HEK293 (cell line): ENCODE data around the gene PTPRN2.

Source experiments
- CTCF ChIA-PET: fragments of 350-600 bp; formaldehyde crosslinking; extraction: SDS; loops from one replicate; lab custom pipeline; 2021; ENCODE audit warnings: antibody characterized with exemption; lab: Yijun Ruan, JAX
- POLR2A ChIA-PET: fragments of 300-600 bp; formaldehyde crosslinking; extraction: SDS; loops from one replicate; lab custom pipeline; 2020; ENCODE audit warnings: antibody characterized with exemption, inconsistent platforms; lab: Yijun Ruan, JAX
- H3K27ac ChIP-seq: fragments of 200-500 bp; sonication (Bioruptor generic); 2 replicates; pipeline ENCODE4 v1.5.1; 2014; ENCODE audit warnings: low read depth, low read length, control low read depth, inconsistent platforms; ENCODE audit errors: extremely low read depth
- H3K36me3 ChIP-seq, 2 experiments: fragments of 200-500 bp in 1 of 2; sonication (Bioruptor generic) in 1 of 2; 1 replicate in 1 of 2; 2 replicates in 1 of 2; pipeline ENCODE4 v1.5.1; 2014 to 2017; ENCODE audit warnings: inconsistent platforms in 2 of 2, low read length in 2 of 2; ENCODE audit not compliant: control insufficient read depth in 2 of 2, insufficient read depth in 1 of 2
- H3K4me1 ChIP-seq: fragments of 200-500 bp; sonication (Bioruptor generic); 2 replicates; pipeline ENCODE4 v1.5.1; 2014; ENCODE audit warnings: mild to moderate bottlenecking, low read length, inconsistent platforms; ENCODE audit not compliant: control insufficient read depth, insufficient read depth
- H3K4me3 ChIP-seq: 2 replicates; pipeline ENCODE4 v1.5.1; 2011; ENCODE audit warnings: low read depth, mild to moderate bottlenecking, control low read depth, low read length, moderate library complexity
- H3K9me3 ChIP-seq: fragments of 200-500 bp; sonication (Bioruptor generic); 2 replicates; pipeline ENCODE4 v1.5.1; 2014; ENCODE audit warnings: low read depth, low read length, inconsistent platforms; ENCODE audit not compliant: control insufficient read depth, insufficient read depth
- OVOL3 ChIP-seq: fragments of 450-650 bp; formaldehyde crosslinking; IDR thresholded peaks from 2 replicates; pipeline ENCODE4 v1.5.1; 2016; ENCODE audit warnings: missing biosample characterization, missing genetic modification characterization
- ZNF16 ChIP-seq: fragments of 450-650 bp; formaldehyde crosslinking; IDR thresholded peaks from 2 replicates; pipeline ENCODE4 v1.5.1; 2016; ENCODE audit warnings: low read depth, missing biosample characterization, missing genetic modification characterization
- ZNF214 ChIP-seq: fragments of 450-650 bp; formaldehyde crosslinking; IDR thresholded peaks from 2 replicates; pipeline ENCODE4 v1.5.1; 2017; ENCODE audit warnings: missing biosample characterization, mild to moderate bottlenecking, missing genetic modification characterization, borderline replicate concordance
- ZNF221 ChIP-seq: fragments of 450-650 bp; formaldehyde crosslinking; IDR thresholded peaks from 2 replicates; pipeline ENCODE4 v1.5.1; 2017; ENCODE audit warnings: missing biosample characterization, missing genetic modification characterization, borderline replicate concordance
- ZNF223 ChIP-seq: fragments of 450-650 bp; formaldehyde crosslinking; IDR thresholded peaks from 2 replicates; pipeline ENCODE4 v1.5.1; 2016; ENCODE audit warnings: missing biosample characterization, missing genetic modification characterization
- ZNF292 ChIP-seq: fragments of 450-650 bp; formaldehyde crosslinking; IDR thresholded peaks from 2 replicates; pipeline ENCODE4 v1.5.1; 2016; ENCODE audit warnings: low read depth, missing biosample characterization, missing genetic modification characterization, borderline replicate concordance
- ZNF335 ChIP-seq: fragments of 450-650 bp; formaldehyde crosslinking; conservative IDR thresholded peaks from 2 replicates; pipeline ENCODE4 v1.5.1; 2016; ENCODE audit warnings: missing biosample characterization, missing genetic modification characterization
- ZNF350 ChIP-seq: fragments of 450-650 bp; formaldehyde crosslinking; IDR thresholded peaks from 2 replicates; pipeline ENCODE4 v1.5.0; 2017; ENCODE audit warnings: missing biosample characterization, mild to moderate bottlenecking, missing genetic modification characterization
- ZNF366 ChIP-seq: fragments of 450-650 bp; formaldehyde crosslinking; conservative IDR thresholded peaks from 2 replicates; pipeline ENCODE4 v1.5.1; 2016; ENCODE audit warnings: missing biosample characterization, missing genetic modification characterization
- ZNF549 ChIP-seq: fragments of 450-650 bp; IDR thresholded peaks from 2 replicates; pipeline ENCODE4 v1.5.1; 2018; ENCODE audit warnings: missing biosample characterization, missing genetic modification characterization, mild to moderate bottlenecking, inconsistent platforms, moderate library complexity
- ZNF555 ChIP-seq: fragments of 450-650 bp; formaldehyde crosslinking; conservative IDR thresholded peaks from 2 replicates; pipeline ENCODE4 v1.5.1; 2017; ENCODE audit warnings: missing biosample characterization, mild to moderate bottlenecking, missing genetic modification characterization, inconsistent platforms
- ZNF571 ChIP-seq: fragments of 450-650 bp; formaldehyde crosslinking; IDR thresholded peaks from 2 replicates; pipeline ENCODE4 v1.5.0; 2017; ENCODE audit warnings: missing biosample characterization, missing genetic modification characterization
- ZNF776 ChIP-seq: fragments of 450-650 bp; formaldehyde crosslinking; IDR thresholded peaks from 2 replicates; pipeline ENCODE4 v1.5.0; 2017; ENCODE audit warnings: missing biosample characterization, missing genetic modification characterization, borderline replicate concordance
- ZNF792 ChIP-seq: fragments of 450-650 bp; formaldehyde crosslinking; IDR thresholded peaks from 2 replicates; pipeline ENCODE4 v1.5.1; 2016; ENCODE audit warnings: missing biosample characterization, missing genetic modification characterization
- TF ChIP-seq, protein P1 (sequence below): fragments of 450-650 bp; formaldehyde crosslinking; IDR thresholded peaks from 2 replicates; pipeline ENCODE4 v1.5.1; 2016; ENCODE audit warnings: missing biosample characterization, missing genetic modification characterization
- TF ChIP-seq, protein P2 (sequence below): fragments of 450-650 bp; formaldehyde crosslinking; IDR thresholded peaks from 2 replicates; pipeline ENCODE4 v1.5.1; 2016; ENCODE audit warnings: missing biosample characterization, missing genetic modification characterization
- TF ChIP-seq, protein P3 (sequence below): fragments of 450-650 bp; IDR thresholded peaks from 2 replicates; pipeline ENCODE4 v1.5.1; 2018; ENCODE audit warnings: missing biosample characterization, mild to moderate bottlenecking, missing genetic modification characterization
- TF ChIP-seq, protein P4 (sequence below): fragments of 450-650 bp; formaldehyde crosslinking; IDR thresholded peaks from 2 replicates; pipeline ENCODE4 v1.5.1; 2016; ENCODE audit warnings: missing biosample characterization, missing genetic modification characterization

The PTPRN2 gene

DNA sequence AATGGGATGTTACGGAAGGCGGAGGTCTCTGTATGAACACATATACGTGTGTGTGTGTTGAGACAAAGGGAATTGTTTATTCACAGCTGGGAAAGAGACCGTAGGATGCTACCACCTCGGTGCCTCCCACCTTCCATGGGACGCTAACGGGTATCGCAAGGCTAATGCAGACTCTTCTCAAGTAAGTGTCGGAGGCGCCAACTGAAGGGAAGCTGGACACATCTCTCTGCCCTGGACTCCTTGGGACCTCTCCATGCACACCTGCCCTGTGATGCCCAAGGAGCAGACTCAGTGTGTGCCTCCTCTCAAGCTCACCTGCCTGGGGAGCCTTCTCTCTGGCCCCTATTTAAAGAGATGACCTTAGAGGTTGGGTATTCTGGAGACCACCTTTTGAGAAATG, 1020.0 kb downstream of the PTPRN2 start (continued):
- TF ChIP-seq ZNF223 (no peak), ZNF792 (tag by site-specific recombination) (no peak), ZNF555 (tag by site-specific recombination) (no peak), ZNF549 (tag by site-specific recombination) (no peak)

DNA sequence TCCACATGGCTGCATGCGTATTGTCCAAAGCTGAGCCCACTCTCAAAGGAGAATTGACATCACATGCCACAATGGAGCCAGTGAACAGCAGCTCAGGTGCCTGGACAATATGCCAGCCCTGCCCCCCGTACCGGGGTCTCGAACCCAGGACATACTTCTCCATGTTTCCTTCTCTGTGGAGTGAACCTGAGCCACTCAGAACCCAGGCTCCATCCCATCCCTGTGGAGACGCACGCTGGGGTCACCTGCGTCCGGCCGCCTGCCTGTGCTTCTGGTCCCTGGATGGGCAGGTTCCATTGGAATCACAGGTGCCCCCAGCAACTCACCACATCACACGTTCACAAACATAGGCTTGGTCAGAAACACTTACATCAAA, 1021.0 kb downstream of the PTPRN2 start:
- Histone ChIP-seq H3K27ac (no peak overlapping the region), H3K4me1 (no peaks in the 10 kb centered on the region), H3K9me3 (no peaks in the 10 kb centered on the region), H3K4me3 (no peak overlapping the region), H3K36me3 (no peaks in the 10 kb centered on the region)
- CTCF ChIA-PET, result no interaction called here
- POLR2A ChIA-PET, result no interaction called here
- TF ChIP-seq ZNF214 (tag by site-specific recombination) (no peak), ZNF366 (tag by site-specific recombination) (no peak), ZNF221 (tag by site-specific recombination) (no peak), ZNF555 (tag by site-specific recombination) (no peak)
- TF ChIP-seq, protein P1, sequence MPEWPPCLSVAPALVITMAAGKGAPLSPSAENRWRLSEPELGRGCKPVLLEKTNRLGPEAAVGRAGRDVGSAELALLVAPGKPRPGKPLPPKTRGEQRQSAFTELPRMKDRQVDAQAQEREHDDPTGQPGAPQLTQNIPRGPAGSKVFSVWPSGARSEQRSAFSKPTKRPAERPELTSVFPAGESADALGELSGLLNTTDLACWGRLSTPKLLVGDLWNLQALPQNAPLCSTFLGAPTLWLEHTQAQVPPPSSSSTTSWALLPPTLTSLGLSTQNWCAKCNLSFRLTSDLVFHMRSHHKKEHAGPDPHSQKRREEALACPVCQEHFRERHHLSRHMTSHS (tag by site-specific recombination), result no peak

DNA sequence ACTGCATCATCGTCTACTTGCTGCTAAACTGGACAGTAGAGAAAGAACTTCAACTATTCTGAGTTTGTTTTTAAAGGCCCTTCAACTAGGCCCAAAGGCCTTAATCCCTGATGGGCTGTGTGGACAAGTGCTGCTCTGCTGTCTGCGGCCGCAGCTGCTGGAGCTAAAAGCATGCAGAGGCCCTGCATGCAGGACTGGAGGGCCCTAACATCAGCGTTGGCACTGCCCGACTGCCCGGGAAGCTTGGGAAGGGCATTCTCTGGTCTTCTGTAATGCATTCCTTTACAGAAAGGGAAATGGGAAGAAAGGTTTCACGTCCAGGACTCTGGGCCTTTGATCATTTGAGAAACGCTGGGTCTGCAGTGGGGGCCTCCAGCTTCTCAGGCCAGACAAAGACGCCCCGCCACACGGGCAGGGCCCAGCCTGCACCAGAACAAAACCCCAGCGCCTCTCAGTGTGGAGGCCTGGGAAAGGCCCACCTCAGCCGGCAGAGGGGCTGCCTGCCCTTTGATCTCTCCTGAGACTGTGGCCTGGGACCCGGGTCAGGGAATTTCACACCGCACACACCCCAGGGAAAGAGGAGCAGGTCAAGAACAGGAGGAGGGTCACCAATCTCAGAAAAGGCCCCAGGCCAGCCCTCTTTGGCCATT, 1021.5 kb downstream of the PTPRN2 start:
- Histone ChIP-seq H3K9me3 (no peaks in the 10 kb centered on the region), H3K27ac (no peak overlapping the region), H3K36me3 (no peaks in the 10 kb centered on the region), H3K4me1 (no peaks in the 10 kb centered on the region), H3K4me3 (no peak overlapping the region)
- POLR2A ChIA-PET, result no interaction called here
- TF ChIP-seq ZNF292 (tag by site-specific recombination) (no peak), ZNF776 (tag by site-specific recombination) (no peak), ZNF571 (tag by site-specific recombination) (no peak), OVOL3 (no peak), ZNF366 (tag by site-specific recombination) (no peak), ZNF335 (tag by site-specific recombination) (no peak), ZNF16 (tag by site-specific recombination) (no peak), ZNF350 (tag by site-specific recombination) (no peak)
- TF ChIP-seq, protein P2, sequence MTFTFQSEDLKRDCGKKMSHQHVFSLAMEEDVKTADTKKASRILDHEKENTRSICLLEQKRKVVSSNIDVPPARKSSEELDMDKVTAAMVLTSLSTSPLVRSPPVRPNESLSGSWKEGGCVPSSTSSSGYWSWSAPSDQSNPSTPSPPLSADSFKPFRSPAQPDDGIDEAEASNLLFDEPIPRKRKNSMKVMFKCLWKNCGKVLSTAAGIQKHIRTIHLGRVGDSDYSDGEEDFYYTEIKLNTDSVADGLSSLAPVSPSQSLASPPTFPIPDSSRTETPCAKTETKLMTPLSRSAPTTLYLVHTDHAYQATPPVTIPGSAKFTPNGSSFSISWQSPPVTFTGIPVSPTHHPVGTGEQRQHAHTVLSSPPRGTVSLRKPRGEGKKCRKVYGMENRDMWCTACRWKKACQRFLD (tag by site-specific recombination), result no peak
- TF ChIP-seq, protein P3, sequence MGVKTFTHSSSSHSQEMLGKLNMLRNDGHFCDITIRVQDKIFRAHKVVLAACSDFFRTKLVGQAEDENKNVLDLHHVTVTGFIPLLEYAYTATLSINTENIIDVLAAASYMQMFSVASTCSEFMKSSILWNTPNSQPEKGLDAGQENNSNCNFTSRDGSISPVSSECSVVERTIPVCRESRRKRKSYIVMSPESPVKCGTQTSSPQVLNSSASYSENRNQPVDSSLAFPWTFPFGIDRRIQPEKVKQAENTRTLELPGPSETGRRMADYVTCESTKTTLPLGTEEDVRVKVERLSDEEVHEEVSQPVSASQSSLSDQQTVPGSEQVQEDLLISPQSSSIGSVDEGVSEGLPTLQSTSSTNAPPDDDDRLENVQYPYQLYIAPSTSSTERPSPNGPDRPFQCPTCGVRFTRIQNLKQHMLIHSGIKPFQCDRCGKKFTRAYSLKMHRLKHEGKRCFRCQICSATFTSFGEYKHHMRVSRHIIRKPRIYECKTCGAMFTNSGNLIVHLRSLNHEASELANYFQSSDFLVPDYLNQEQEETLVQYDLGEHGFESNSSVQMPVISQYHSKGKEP (tag by site-specific recombination), result no peak
- TF ChIP-seq, protein P4, sequence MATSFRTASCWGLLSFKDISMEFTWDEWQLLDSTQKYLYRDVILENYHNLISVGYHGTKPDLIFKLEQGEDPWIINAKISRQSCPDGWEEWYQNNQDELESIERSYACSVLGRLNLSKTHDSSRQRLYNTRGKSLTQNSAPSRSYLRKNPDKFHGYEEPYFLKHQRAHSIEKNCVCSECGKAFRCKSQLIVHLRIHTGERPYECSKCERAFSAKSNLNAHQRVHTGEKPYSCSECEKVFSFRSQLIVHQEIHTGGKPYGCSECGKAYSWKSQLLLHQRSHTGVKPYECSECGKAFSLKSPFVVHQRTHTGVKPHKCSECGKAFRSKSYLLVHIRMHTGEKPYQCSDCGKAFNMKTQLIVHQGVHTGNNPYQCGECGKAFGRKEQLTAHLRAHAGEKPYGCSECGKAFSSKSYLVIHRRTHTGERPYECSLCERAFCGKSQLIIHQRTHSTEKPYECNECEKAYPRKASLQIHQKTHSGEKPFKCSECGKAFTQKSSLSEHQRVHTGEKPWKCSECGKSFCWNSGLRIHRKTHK (tag by site-specific recombination), result no peak
- CTCF ChIA-PET, result no interaction called here
